GM12801 (cell line): Measurements from ENCODE around the gene C1QTNF8.

Source experiments
- CTCF ChIP-seq: IDR thresholded peaks from one replicate; pipeline ENCODE4 v1.5.1; 2011; ENCODE audit warnings: control low read depth; ENCODE audit not compliant: insufficient read length; ENCODE audit errors: extremely low read depth

Gene C1QTNF8

DNA sequence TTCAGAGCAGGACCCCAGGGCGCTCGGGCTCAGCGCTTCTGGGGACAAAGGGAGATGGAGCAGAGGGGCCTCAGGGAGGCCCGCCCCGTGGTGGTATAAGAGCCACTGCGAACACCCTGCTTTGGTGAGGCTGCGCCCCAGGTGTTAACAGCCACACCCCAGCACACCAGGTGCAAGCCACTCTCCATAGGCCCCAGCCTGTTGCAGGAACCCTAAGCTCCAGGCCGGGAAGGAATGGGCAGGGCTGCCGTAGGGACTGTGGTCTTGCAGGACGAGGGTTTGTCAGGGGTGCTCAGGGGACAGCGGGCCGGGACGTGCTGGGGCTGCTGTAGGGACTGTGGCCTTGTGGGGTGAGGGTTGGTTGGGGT lies 40.5 kb downstream of the C1QTNF8 start:
- no peak for TF ChIP-seq CTCF

DNA sequence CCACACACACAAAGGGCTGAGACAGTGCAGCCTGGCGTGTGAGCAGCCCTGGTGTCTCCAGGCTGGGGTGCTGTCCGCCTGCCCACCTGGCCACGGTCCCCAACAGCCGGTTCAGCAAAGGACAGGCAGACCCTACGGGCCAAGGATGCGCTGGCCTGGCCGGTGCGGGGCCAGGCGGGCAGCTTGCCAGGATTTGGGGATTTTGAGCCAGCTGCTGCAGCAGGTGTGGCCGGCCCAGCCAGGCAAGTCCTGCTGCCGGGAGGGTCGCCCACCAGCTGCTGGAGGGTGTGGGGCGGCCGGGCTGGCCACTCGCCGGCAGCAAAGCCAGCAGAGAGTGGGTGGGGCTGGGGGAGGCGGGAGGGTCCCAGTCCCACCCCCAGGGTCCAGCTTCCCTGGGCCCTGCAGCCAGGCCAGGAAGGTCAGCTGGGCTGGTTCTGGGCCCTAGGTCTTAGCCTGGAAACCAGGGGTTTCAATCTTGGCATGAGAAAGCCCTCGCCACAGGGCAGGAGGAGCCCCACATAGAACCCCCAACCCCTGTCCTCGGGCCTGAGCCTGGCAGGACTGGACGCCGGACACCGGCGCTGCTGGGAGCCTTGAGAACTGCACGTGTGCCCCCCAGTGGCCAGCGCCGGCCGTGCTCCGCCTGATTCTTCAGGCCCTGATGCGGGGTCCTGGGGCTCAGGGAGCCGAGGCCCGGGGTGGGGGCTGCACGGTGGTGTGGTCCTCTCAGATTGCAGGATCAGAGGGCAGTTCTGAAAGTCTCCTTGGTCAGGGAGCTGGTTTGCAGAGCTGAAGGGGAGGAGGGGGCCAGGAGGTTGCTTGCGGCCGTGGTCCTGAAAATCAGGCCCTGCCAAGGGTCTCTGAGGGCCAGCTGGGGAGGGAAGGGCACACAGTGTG lies 41.1 kb downstream of the C1QTNF8 start:
- TF ChIP-seq CTCF, result no peak

DNA sequence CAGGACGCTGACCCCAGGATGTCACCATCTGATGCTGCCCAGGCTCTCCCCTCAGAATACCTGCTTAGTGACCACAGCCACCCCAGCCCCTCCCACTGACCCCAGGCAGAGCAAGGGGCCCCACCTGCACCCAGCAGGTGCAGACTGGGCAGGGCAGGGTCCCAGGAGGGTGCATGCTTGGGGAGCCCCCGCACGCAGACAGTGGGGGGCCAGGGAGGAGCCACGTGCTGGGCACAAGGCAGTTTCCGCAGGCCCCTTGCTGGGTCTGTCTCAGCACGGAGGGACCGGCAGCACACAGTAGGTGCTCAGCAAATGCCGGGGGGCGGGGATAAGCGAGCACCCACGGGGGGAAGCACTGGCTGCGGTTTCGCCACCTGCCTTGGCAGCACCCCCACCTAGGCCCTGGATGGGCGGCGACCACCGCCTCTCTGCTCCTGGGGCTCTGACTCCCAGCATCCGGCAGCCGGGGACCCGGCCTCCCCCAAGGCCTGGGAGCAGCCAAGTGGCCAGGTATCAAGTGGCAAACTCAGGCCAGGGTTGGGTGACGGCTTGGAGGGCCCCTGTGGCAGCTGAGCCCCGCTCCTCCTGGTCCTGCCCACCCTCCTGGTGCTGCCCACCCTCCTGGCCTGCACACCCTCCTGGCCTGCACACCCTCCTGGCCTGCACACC lies 42.2 kb downstream of the C1QTNF8 start:
- no peak for TF ChIP-seq CTCF

- TF ChIP-seq CTCF, result no peak
Observed at GRCh38 chr16:1053121-1053521, 42.9 kb downstream of the C1QTNF8 start.

DNA sequence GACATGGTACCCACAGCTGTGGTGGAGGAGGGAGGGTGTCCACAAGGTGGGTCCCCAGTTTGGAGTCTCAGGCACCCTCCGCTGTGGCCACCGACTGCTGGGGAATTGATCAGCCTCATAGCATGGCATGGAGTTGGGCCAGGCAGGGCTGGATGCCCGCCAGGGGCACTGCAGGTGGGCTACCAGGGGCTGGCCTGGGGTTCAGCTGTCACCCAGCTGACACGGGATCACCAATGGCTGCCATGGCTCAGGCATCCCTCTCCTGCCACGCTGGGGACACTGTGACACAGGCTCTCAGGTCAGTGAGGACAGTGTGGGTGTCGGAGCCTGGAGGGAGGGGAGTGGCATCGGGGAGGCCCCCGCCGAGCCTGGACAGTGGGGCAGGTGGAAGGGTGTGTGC lies 43.3 kb downstream of the C1QTNF8 start:
- no peak for TF ChIP-seq CTCF

- TF ChIP-seq CTCF, result no peak
Observed at GRCh38 chr16:1051446-1051845, 44.6 kb downstream of the C1QTNF8 start.

GRCh38 chr16:1050921-1051320 lies 45.1 kb downstream of the C1QTNF8 start:
- no peak for TF ChIP-seq CTCF
